K562 treated with DMSO at 1 percent for 48 hours (cell line): Measurements from ENCODE around the gene KEAP1. TPM values are rescaled to one million over a fixed set of nuclear protein-coding genes. Genes with fewer than 3 reads are reported as not detected.

Experiments
- total RNA-seq: library from RNA; unstranded; fragments of 300-600 nt; gene quantifications from 2 replicates; pipeline ENCODE4 v1.2.3, GENCODE V29; 2022; ENCODE audit warnings: low replicate concordance; ENCODE audit errors: extremely low read depth

The KEAP1 gene
- total RNA-seq = not detected in 2 replicates

DNA sequence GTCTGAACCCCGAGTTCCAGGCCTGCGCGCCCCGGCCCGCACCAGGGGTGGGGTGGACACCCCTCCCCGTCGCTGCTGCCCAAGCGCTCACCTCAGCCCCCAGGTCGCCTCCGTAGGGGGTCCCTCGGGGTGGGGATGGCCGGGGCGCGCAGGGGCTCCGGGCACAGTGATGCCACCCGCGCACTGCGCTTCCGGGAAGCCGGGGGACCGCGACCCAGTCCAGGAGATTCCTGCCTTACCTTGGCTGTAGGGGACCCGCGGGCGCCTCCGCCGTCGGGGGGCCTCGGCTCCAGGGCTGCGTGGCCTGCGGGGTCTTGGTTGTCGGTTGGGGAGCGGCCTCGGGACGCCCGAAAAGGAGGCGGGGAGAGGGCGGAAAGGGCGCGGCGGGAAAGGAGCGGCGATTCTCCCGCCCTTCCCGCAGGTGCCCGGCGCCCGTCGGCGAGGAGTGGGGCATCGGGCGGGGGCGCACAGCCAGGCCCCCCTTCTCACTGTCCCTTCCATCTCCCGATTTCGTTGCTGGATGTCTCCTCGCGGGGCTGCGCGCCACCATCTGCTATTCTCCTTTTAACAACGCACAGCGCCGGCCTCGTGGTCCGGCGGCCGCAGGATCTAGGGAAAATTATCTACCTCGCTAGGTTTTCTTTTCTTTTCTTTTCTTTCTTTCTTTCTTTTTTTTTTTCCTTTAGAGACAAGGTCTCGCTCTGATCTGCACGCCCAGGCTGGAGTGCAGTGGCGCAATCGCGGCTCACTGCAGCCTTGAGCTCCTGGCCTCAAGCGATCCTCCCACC lies at the start of gene KEAP1:
Gene KEAP1, minus strand, starts transcription at position 355 of the 788 bp plus-strand sequence. CDS start 3,323 bp downstream, outside the sequence.

DNA sequence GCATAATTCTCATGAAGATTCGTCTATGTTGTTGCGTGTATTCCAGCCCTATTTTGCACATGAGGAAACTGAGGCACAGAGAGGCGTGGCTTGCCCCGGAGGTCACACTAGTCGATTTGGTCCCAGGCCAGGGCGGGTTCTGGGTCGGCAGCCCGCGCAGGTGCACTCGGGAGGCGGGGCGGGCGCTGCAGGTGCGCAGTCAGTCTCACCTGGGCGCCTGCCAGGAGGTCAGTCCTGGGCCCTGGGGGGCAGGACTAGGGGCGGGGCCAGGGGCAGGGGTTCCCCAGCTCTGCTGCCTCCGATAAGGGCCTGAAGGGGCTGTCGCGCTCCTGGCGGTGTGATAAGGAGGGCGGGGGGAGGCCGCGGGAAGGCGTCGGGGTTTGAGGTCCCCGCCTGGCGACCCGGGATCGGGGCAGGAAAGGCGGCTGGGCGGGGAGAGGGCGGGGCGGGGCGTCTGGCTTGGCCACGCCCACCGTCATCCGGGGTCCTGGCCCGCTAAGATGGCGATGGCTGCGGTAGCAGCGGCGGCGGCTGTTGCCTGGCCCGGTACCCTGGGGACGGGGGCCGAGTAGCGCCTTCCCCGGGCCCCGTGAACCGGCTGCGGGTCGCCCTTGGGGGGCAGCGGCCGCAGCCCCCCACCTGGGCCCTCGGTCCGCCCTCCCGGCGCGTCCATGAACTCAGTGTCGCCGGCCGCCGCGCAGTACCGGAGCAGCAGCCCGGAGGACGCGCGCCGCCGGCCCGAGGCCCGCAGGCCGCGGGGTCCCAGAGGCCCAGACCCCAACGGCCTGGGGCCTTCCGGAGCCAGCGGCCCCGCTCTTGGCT lies 40.5 kb upstream of the KEAP1 start, which contains the start of gene ATG4D:
Gene ATG4D, plus strand, starts transcription at position 485 of the 822 bp plus-strand sequence. Its CDS starts 187 bp downstream, at position 672.

DNA sequence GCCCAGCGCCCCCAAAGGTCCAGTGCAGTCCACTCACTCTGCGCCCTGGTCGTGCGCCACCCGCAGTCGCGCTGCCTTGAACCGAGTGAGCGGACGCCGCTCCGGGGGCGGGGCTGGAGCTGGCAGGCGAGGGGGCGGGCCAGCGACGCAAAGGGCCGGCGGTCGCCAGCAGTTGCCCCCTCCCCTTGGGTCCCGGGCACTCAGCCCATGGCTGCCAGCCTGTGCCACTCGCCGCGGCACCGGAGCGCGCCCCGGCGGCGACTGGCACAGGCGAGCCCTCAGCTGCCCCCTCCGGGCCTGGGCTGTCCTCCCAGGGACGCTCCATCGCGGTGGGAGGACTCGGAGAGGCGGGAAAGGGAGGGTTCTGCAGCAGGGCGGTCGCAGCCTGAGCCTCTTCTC lies 14.2 kb upstream of the KEAP1 start, which contains the start of gene S1PR5:
Gene S1PR5, minus strand, starts transcription at position 87 of the 399 bp plus-strand sequence. CDS start 2,436 bp downstream, outside the sequence.

Other genes starting within 250 kb of the KEAP1 start
- 228 TPM in 1 of 2 replicates, not detected in the other for gene ICAM1, start 232.2 kb downstream of the KEAP1 start, total RNA-seq
- gene ICAM4, start 216.4 kb downstream of the KEAP1 start, total RNA-seq = not detected in 2 replicates
- gene ICAM5, start 213.4 kb downstream of the KEAP1 start, total RNA-seq = not detected in 2 replicates
- not detected in 2 replicates for gene ZGLP1, start 193.5 kb downstream of the KEAP1 start, total RNA-seq
- gene FDX2, start 187.3 kb downstream of the KEAP1 start, total RNA-seq = not detected in 2 replicates
- gene RAVER1, start 169.8 kb downstream of the KEAP1 start, total RNA-seq = not detected in 2 replicates
- gene ICAM3, start 163.7 kb downstream of the KEAP1 start, total RNA-seq = not detected in 2 replicates
- 316 TPM in 1 of 2 replicates, not detected in the other for gene TYK2, start 122.8 kb downstream of the KEAP1 start, total RNA-seq
- gene CDC37, start 99.8 kb downstream of the KEAP1 start, total RNA-seq = not detected in 2 replicates
- not detected in 2 replicates for gene PDE4A, start 82.8 kb downstream of the KEAP1 start, total RNA-seq
- not detected in 2 replicates for gene S1PR5, start 14.1 kb upstream of the KEAP1 start, total RNA-seq
- gene ATG4D, start 40.5 kb upstream of the KEAP1 start, total RNA-seq = not detected in 2 replicates
- gene KRI1, start 62.7 kb upstream of the KEAP1 start, total RNA-seq = not detected in 2 replicates
- not detected in 2 replicates for gene CDKN2D, start 65.6 kb upstream of the KEAP1 start, total RNA-seq
- not detected in 2 replicates for gene AP1M2, start 84.0 kb upstream of the KEAP1 start, total RNA-seq
- not detected in 2 replicates for gene SLC44A2, start 122.2 kb upstream of the KEAP1 start, total RNA-seq
- gene ILF3, start 151.0 kb upstream of the KEAP1 start, total RNA-seq = not detected in 2 replicates
- gene QTRT1, start 198.1 kb upstream of the KEAP1 start, total RNA-seq = not detected in 2 replicates
- gene DNM2, start 214.7 kb upstream of the KEAP1 start, total RNA-seq = 1,345 TPM in 1 of 2 replicates, not detected in the other